HepG2 (cell line): ENCODE results near the gene VWA3B. TPM values are rescaled to one million over a fixed set of nuclear protein-coding genes. Genes with fewer than 3 reads are reported as not detected.

Experiments used
- ATAC-seq: fragments of 200-7000 bp; cut with Tn5 transposase; 3 replicates; pipeline ENCODE4 v1.9.1; 2020; ENCODE audit warnings: mild to moderate bottlenecking, moderate library complexity
- BruUV-seq: library from RNA; stranded (reverse); fragments of 400-500 nt; replicated peaks from 2 replicates; lab custom pipeline; 2021; lab: Mats Ljungman, UMichigan
- CTCF ChIA-PET: fragments of 300-600 bp; formaldehyde crosslinking; extraction: SDS; loops from one replicate; lab custom pipeline; 2021; ENCODE audit warnings: low total read pairs, inconsistent platforms, low intra/inter-chr PET ratio; lab: Yijun Ruan, JAX
- POLR2A ChIA-PET: fragments of 350-600 bp; sonication (Branson Sonifier 250); formaldehyde crosslinking; loops from one replicate; lab custom pipeline; 2020; ENCODE audit warnings: antibody characterized with exemption, inconsistent platforms; lab: Yijun Ruan, JAX
- DNase-seq: peaks from one replicate; pipeline ENCODE4 v3.0.0-alpha.2; 2015; ENCODE audit warnings: low spot score
- FAIRE-seq: peaks from 3 replicates; lab custom pipeline; 2011; peaks lifted over from hg19 to GRCh38; lab: Jason Lieb, UNC
- H2AFZ ChIP-seq: one replicate; pipeline ENCODE4 v1.6.1; 2011; ENCODE audit warnings: low read length, inconsistent platforms
- H3K27ac ChIP-seq: fragments of 300-600 bp; 3 replicates; pipeline ENCODE4 v1.8.0; 2011; ENCODE audit warnings: mixed run types, mild to moderate bottlenecking, mixed read lengths, low read length, inconsistent platforms; ENCODE audit not compliant: insufficient read depth; ENCODE audit errors: extremely low read length
- H3K27me3 ChIP-seq, 2 experiments: fragments of 200-600 bp in 1 of 2; 2 replicates in 1 of 2; 3 replicates in 1 of 2; pipeline versions ENCODE4 v1.6.0 to v1.8.0; 2011; ENCODE audit warnings: low read length in 2 of 2, mild to moderate bottlenecking in 2 of 2, moderate library complexity in 2 of 2, inconsistent platforms in 1 of 2; ENCODE audit not compliant: insufficient read depth in 2 of 2, control insufficient read depth in 1 of 2
- H3K36me3 ChIP-seq, 2 experiments: fragments of 200-600 bp in 1 of 2; replicated peaks in 1 of 2; 2 replicates in 1 of 2; 3 replicates in 1 of 2; pipeline versions ENCODE4 v1.5.1 to v1.8.0; 2011; ENCODE audit warnings: low read length in 2 of 2, inconsistent platforms in 1 of 2; ENCODE audit not compliant: insufficient read depth in 2 of 2, control insufficient read depth in 1 of 2
- H3K4me1 ChIP-seq: 2 replicates; pipeline ENCODE4 v1.5.1; 2012; ENCODE audit warnings: low read length, inconsistent platforms; ENCODE audit not compliant: insufficient read depth
- H3K4me2 ChIP-seq: 2 replicates; pipeline ENCODE4 v1.6.0; 2011; ENCODE audit warnings: low read depth, low read length, inconsistent platforms
- H3K4me3 ChIP-seq, 3 experiments: fragments of 200-600 bp in 1 of 3; sonication (generic), shearing (Covaris generic) in 1 of 3; replicated peaks in 1 of 3; 2 replicates each; pipeline ENCODE4 v1.5.1; 2011 to 2016; ENCODE audit warnings: low read length in 3 of 3, inconsistent platforms in 2 of 3, low read depth in 2 of 3, mild to moderate bottlenecking in 2 of 3, control low read depth in 1 of 3, mixed read lengths in 1 of 3; ENCODE audit not compliant: insufficient read depth in 1 of 3
- H3K79me2 ChIP-seq: one replicate; pipeline ENCODE4 v1.6.1; 2011; ENCODE audit warnings: low read length, inconsistent platforms; ENCODE audit not compliant: insufficient read depth
- H3K9ac ChIP-seq: 2 replicates; pipeline ENCODE4 v1.6.0; 2011; ENCODE audit warnings: mild to moderate bottlenecking, low read depth, low read length, inconsistent platforms; ENCODE audit not compliant: insufficient read depth
- H3K9me3 ChIP-seq: 2 replicates; pipeline ENCODE4 v1.5.1; 2012; ENCODE audit warnings: mild to moderate bottlenecking, low read length
- H4K20me1 ChIP-seq: 2 replicates; pipeline ENCODE4 v1.6.0; 2011; ENCODE audit warnings: inconsistent platforms, mild to moderate bottlenecking, low read length, moderate library complexity; ENCODE audit not compliant: insufficient read depth
- BHLHE40 ChIP-seq: IDR thresholded peaks from 2 replicates; pipeline ENCODE4 v1.6.1; 2011; ENCODE audit warnings: low read length, improper control_type of control experiment
- KMT2B ChIP-seq: IDR thresholded peaks from 2 replicates; pipeline ENCODE4 v1.6.1; 2016; ENCODE audit warnings: missing genetic modification reagents, missing compliant biosample characterization
- RFXAP ChIP-seq: sonication (generic); formaldehyde crosslinking; IDR thresholded peaks from 2 replicates; pipeline ENCODE4 v1.4.0; 2020; ENCODE audit warnings: missing genetic modification reagents, borderline replicate concordance
- SNRNP70 ChIP-seq: fragments of 200-400 bp; formaldehyde crosslinking; IDR thresholded peaks from 2 replicates; pipeline ENCODE4 v1.6.1; 2017; ENCODE audit warnings: mild to moderate bottlenecking, low read depth, low read length, moderate library complexity
- SRSF9 ChIP-seq: fragments of 200-400 bp; formaldehyde crosslinking; IDR thresholded peaks from 2 replicates; pipeline ENCODE4 v1.6.1; 2018; ENCODE audit warnings: borderline replicate concordance, mild to moderate bottlenecking, low read depth, low read length; ENCODE audit not compliant: insufficient read depth, poor library complexity, severe bottlenecking
- TSC22D2 ChIP-seq: sonication (generic); formaldehyde crosslinking; IDR thresholded peaks from 2 replicates; pipeline ENCODE4 v1.5.1; 2020; ENCODE audit warnings: missing genetic modification reagents, mild to moderate bottlenecking, borderline replicate concordance
- YEATS4 ChIP-seq: sonication (generic); formaldehyde crosslinking; IDR thresholded peaks from 2 replicates; pipeline ENCODE4 v1.4.0; 2020; ENCODE audit warnings: missing genetic modification reagents, borderline replicate concordance
- ZBTB3 ChIP-seq: sonication (generic); formaldehyde crosslinking; IDR thresholded peaks from 2 replicates; pipeline ENCODE4 v1.4.0; 2020; ENCODE audit warnings: low read depth, mild to moderate bottlenecking, moderate library complexity, missing genetic modification reagents, borderline replicate concordance
- ZBTB42 ChIP-seq: sonication (generic); formaldehyde crosslinking; IDR thresholded peaks from 2 replicates; pipeline ENCODE4 v1.5.0; 2020; ENCODE audit warnings: mild to moderate bottlenecking, missing genetic modification reagents
- ZFX ChIP-seq: sonication (generic); formaldehyde crosslinking; IDR thresholded peaks from 2 replicates; pipeline ENCODE4 v1.4.0; 2020; ENCODE audit warnings: mild to moderate bottlenecking, low read depth, missing genetic modification reagents, moderate library complexity
- ZHX1 ChIP-seq: sonication (generic); formaldehyde crosslinking; IDR thresholded peaks from 2 replicates; pipeline ENCODE4 v1.8.1; 2022; ENCODE audit warnings: low read depth, mild to moderate bottlenecking, missing genetic modification reagents
- ZMYM2 ChIP-seq: sonication (generic); formaldehyde crosslinking; IDR thresholded peaks from 2 replicates; pipeline ENCODE4 v1.8.0; 2022; ENCODE audit warnings: mild to moderate bottlenecking, missing genetic modification reagents
- ZNF333 ChIP-seq: sonication (generic); formaldehyde crosslinking; IDR thresholded peaks from 2 replicates; pipeline ENCODE4 v1.4.0; 2020; ENCODE audit warnings: mild to moderate bottlenecking, missing genetic modification reagents, borderline replicate concordance
- ZNF460 ChIP-seq: sonication (generic); formaldehyde crosslinking; IDR thresholded peaks from 2 replicates; pipeline ENCODE4 v1.5.1; 2020; ENCODE audit warnings: missing genetic modification reagents, mild to moderate bottlenecking, borderline replicate concordance
- ZNF792 ChIP-seq: IDR thresholded peaks from 2 replicates; pipeline ENCODE4 v1.6.1; 2016
- WGBS: methylation state at CpG from one replicate; pipeline ENCODE4 v1.1.6; 2017; ENCODE audit warnings: low lambda C conversion rate; 5-methylcytosine and 5-hydroxymethylcytosine counted together
- in situ Hi-C: cut with HindIII; loops from 2 replicates; pipeline ENCODE4 v1.10.0; 2017; ENCODE audit warnings: low pct_unique_long_range_greater_than_20kb; ENCODE audit not compliant: extremely low pct_ligation_motif_present
- intact Hi-C: fragments of 100-400 bp; cut with micrococcal nuclease; formaldehyde crosslinking; loops from one replicate; pipeline ENCODE4 v1.10.0; 2022; ENCODE audit not compliant: unreplicated experiment
- polyA plus RNA-seq, 8 experiments: library from polyadenylated mRNA; depleted of rRNA in 3 of 8; stranded (reverse) in 7 of 8; unstranded in 1 of 8; fragments of >200 nt; fragmentation: Illumina TruSeq in 4 of 8; extraction: Trizol in 4 of 8; gene quantifications; 2 replicates each; pipeline versions ENCODE4 v1.2.1 to v1.2.3, GENCODE V29; 2011 to 2016; ENCODE audit warnings: low read depth in 4 of 8, missing spikeins in 1 of 8, mixed read lengths in 1 of 8; ENCODE audit not compliant: insufficient read depth in 1 of 8
- total RNA-seq, 5 experiments: library from RNA; depleted of rRNA; stranded (reverse); fragments of >200 nt; fragmentation: Illumina TruSeq; extraction: Trizol; gene quantifications; 2 replicates each; pipeline ENCODE4 v1.2.3, GENCODE V29; 2016; ENCODE audit warnings: low read depth in 1 of 5

VWA3B gene
- total and polyA plus RNA-seq, 2 of the 13 experiments (the other 11 are each of a cell fraction or from before 2014, with no cell fraction given): not detected

GRCh38 chr2:98177986-98178385 is 91.0 kb downstream of the VWA3B start (continued):
- TF ChIP-seq ZBTB3 (CRISPR knock-in tag): no peak
- TF ChIP-seq ZNF333 (CRISPR knock-in tag): no peak
- no peak for TF ChIP-seq RFXAP (CRISPR knock-in tag)
- TF ChIP-seq ZMYM2 (CRISPR knock-in tag): no peak

GRCh38 chr2:98180456-98180855 is 93.5 kb downstream of the VWA3B start:
- Histone ChIP-seq H2AFZ (no peak overlapping the region), H3K9ac (no peak overlapping the region), H3K36me3 (no peaks in the 10 kb centered on the region), H3K4me2 (no peak overlapping the region), H3K27ac (no peak overlapping the region), H3K79me2 (no peaks in the 10 kb centered on the region), H3K4me1 (no peaks in the 10 kb centered on the region)
- intact Hi-C loops (no loop called here), in situ Hi-C loops (no loop called here)
- 20% methylated on average over 2 of the region's 2 CpGs for whole genome bisulfite sequencing
- ATAC-seq (no peak), FAIRE-seq (no peak)
- BruUV-seq: no TSS peak
- CTCF ChIA-PET: no interaction called here
- TF ChIP-seq SNRNP70 (no peak), ZFX (no peak), ZBTB42 (CRISPR knock-in tag) (no peak), KMT2B (no peak)
- TF ChIP-seq, all 625 proteins: peak for 0
- POLR2A ChIA-PET: no interaction called here
- Histone ChIP-seq H4K20me1 (no peaks in the 10 kb centered on the region), H3K27me3 (peaks cover 2 to 46% of the 10 kb centered on the region in 2 experiments; a peak in 4 of 5 replicates), H3K4me3 (no peak overlapping the region), H3K9me3 (no peaks in the 10 kb centered on the region)
- DNase-seq: no peak

GRCh38 chr2:98181346-98181745 is 94.4 kb downstream of the VWA3B start:
- Histone ChIP-seq H3K79me2 (no peaks in the 10 kb centered on the region), H3K4me3 (no peak overlapping the region), H3K27ac (no peak overlapping the region), H4K20me1 (no peaks in the 10 kb centered on the region), H2AFZ (no peak overlapping the region), H3K9me3 (no peaks in the 10 kb centered on the region), H3K9ac (no peak overlapping the region), H3K27me3 (peaks cover 3 to 49% of the 10 kb centered on the region in 2 experiments; a peak in 4 of 5 replicates), H3K4me1 (no peaks in the 10 kb centered on the region), H3K36me3 (no peaks in the 10 kb centered on the region), H3K4me2 (no peak overlapping the region)
- POLR2A ChIA-PET: no interaction called here
- intact Hi-C loops (no loop called here), in situ Hi-C loops (no loop called here)
- WGBS: 41% methylated on average over 3 of the region's 3 CpGs
- DNase-seq (no peak), ATAC-seq (no peak), FAIRE-seq (no peak)
- CTCF ChIA-PET: no interaction called here
- BruUV-seq: no TSS peak
- no peak for TF ChIP-seq ZHX1
- TF ChIP-seq SRSF9: no peak
- TF ChIP-seq YEATS4: no peak
- no peak for TF ChIP-seq BHLHE40
- TF ChIP-seq ZNF792 (CRISPR knock-in tag): no peak
- no peak for TF ChIP-seq ZNF460 (CRISPR knock-in tag)
- no peak for TF ChIP-seq TSC22D2 (CRISPR knock-in tag)
